HG03280 (cell line): ENCODE data around the gene MAP4K2.
A peak's percentile ranks its signal among the peaks of the same experiment; 100 is the strongest.

Experiments
- ATAC-seq: cut with Tn5 transposase; IDR thresholded peaks from one replicate; pipeline ENCODE4 v1.9.1; 2021; ENCODE audit warnings: mild to moderate bottlenecking, moderate library complexity; ENCODE audit not compliant: unreplicated experiment

The MAP4K2 gene

DNA sequence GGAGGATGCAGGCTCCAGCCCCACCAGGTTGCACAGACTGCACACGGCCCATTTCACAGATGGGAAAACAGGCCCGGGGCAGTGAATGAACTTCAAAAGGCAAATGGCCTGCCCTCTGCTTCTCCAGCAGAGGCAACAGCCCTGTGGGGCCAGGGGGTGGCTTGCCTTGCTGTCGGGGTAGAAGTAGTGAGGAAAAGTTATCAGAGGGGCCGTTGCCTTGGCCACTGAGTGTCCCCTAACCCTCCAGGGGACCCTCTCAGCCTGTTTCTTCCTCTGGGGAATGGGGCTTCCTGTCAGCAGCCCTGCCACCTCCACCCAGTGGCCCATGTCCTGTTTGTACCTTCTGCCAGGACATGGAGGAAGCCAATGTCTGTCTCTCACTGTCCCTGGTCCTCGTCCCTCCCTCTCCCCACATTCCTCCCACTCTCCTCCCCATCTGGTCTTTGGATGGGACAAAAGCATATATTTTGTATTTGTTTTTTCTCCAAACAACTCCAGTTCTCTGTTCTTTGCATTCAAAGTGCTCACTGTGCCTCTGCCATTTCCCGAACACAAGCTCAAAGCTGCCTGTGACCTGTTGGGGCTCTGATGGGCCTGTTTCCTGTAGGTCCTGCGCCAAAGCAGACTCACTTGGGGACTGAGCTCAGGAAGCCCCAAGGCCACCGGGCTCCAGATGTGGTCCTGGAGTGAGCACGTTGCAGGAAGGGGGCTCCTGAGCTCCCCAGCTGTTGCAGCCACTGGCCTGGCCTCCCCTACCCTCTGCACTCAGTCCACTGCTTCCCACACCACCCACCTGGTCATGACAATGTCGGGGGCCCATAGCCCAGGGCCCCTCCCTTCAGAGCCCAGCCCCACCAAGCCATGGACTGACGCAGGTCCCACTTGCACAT is 9.5 kb downstream of the MAP4K2 start:
- no peak for ATAC-seq

DNA sequence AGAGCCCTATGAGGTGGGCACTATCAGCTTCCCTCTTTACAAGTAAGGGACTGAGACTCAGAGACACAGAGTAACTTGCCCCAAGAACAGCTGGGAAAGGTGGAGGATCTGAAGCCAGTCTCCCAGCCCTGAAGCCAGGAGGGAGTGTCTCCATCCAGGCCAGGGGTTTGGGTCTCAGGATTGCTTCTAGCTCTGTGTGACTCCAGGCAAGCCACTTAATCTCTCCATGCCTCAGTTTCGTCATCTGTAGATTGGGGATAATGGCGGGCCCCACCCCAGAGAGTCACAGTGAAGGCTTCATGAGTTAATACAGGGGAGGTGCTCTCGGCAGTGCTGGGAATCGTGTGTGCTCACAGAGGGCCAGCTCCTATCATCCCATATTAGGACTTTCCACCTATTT is 10.5 kb downstream of the MAP4K2 start:
- no peak for ATAC-seq

- ATAC-seq, result no peak
Observed at GRCh38 chr11:64791781-64792291, 11.2 kb downstream of the MAP4K2 start.

DNA sequence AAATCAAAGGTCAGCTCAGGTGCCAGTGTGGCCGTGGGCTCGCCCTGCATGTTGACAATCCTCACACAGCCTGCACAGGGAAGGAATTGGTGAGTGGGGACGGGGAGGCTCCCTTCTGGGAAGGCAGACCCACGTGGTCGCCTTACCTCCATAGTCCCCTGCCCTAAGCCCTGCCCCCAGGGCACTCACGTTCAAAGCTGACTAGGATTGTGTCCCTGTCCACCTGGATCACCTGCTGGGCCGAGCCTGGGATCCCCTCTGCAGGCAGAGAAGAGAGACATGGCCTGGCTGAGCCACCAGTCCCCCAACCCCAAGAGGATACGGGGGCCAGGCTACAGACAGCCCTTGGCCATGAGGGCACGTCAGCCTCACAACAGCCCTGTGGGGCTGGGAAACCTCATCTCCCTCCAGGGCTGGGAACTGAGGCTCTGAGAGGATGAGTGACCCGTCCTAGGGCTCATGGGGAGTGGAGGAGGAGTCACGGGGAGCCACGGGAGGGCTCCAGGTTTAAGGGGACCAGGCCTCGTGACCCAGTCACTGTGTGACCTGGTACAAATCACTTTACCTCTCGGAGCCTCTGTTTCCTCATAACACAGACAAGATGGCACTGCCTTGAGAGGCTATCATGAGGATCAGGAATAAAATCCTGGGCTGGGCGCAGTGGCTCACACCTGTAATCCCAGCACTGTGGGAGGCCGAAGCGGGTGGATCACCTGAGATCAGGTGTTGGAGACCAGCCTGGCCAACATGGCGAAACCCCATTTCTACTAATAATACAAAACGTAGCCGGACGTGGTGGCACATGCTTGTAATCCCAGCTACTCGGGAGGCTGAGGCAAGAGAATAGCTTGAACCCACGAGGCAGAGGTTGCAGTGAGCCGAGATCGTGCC is 12.6 kb downstream of the MAP4K2 start:
- no peak for ATAC-seq

DNA sequence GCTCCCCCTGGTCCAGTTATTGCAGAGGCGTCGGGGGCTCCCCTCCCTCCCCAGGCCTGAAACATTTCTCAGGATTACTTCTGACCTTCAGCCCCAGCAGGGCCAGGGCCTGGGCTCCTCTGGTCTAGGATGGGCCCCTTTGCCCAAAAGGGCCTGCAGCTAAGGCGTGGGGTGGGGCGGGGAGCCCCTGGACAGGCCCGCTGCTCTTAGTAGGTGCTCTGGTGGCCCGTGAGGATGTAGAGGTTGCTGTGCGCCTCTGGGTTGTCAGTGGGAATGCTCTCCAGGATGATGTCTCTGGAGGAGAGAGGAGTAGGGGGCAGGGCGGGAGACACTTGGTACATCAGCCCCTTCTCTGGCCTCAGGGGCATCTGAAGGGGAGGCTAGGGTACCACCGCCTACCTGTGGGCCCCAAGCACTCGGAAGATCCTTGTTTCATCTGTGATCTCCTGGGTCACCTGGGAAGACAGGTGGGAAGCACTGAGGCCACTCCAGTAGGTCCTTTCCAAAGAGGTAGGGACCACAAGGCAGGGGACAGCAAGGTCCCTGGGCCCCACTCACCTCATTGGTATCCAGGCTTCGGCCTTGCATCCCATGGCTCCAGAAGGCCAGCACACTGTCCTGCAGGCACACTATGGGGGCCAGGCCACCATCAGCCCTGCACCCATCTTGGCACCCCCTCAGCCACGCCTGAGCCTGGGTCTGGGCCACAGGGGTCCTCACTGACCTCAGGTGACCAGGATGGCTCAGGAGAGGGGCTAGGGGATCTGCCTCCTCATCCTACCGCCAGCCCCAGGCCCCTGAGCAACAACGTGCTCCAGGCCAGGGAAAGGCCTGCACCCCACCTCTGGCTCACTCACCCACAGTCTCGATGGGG is 13.4 kb downstream of the MAP4K2 start:
- no peak for ATAC-seq

GRCh38 chr11:64788321-64789215 is 14.4 kb downstream of the MAP4K2 start:
- no peak for ATAC-seq

GRCh38 chr11:64787526-64788320 is 15.3 kb downstream of the MAP4K2 start:
- no peak for ATAC-seq

- no peak for ATAC-seq
Observed at GRCh38 chr11:64786308-64786707, 16.7 kb downstream of the MAP4K2 start.

- no peak for ATAC-seq
Observed at GRCh38 chr11:64784813-64785581, 18.0 kb downstream of the MAP4K2 start.

DNA sequence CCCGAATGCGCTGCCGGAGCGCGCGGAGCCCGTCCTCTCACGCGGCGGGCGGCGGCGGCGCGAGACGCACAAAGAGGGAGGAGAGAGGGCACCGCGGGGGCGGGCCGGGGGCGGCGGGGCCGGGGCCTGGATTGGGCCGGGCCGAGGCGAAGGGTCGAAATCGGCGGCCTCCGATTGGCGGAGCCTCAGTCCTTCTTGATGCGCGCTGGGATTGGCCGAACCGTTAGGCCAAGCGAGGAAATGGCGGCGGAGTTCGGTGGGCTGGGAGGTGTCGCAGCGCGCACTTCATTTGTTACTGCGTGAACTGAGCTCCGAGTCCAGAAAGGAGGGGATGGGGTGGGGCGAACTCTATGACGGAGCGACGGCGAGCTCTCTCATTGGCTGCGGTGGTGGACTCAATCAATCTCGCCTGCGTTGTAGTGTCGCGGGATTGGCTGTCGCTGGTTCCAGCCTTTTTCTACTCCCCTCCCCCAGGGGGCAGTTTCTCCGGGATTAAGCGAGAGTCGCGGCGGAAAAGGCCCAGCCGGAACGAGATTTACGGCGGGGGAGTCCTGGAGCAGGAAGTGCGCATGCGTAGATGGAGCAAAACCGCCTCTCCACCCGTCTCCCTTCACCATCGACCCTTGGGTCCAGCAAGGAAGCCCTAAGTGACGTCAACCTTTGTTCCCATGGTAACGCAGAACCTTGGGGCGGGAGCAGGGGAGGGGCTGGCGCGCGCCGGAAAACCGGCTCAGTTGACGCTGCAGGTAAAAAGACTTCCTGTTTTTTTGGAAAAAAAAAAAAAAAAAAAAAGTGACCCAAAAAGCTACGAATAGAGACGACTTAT is 24.3 kb downstream of the MAP4K2 start, which contains the start of gene SF1:
TSS of gene SF1 (minus strand) at position 70 of the 826 bp plus-strand sequence. CDS start 150 bp downstream, outside the sequence.
- ATAC-seq, result peak; percentile 76

- no peak for ATAC-seq
Observed at GRCh38 chr11:64778223-64778472, 24.9 kb downstream of the MAP4K2 start.

GRCh38 chr11:64777449-64778222 is 25.4 kb downstream of the MAP4K2 start:
- ATAC-seq, result peak; percentile 26

DNA sequence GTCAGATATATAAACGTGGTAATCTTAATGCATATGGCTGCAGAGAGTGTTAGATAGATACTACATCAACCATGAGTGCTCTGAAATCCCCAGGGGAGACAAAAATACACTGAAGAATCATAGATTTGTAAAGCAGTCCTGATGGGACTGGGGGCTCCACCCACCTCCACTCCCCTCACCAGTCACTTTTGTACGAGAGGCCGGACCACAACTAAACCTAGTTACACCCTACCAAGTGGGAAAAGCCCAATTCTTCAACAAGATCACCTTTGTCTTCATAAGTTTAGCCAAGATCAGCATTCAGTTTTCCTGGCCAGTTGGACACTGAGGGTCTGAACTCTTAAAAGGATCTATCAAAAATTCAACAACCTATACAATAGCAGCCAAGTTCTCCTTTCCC is 26.1 kb downstream of the MAP4K2 start:
- ATAC-seq, result no peak

- no peak for ATAC-seq
Observed at GRCh38 chr11:64776425-64776824, 26.6 kb downstream of the MAP4K2 start.

- no peak for ATAC-seq
Observed at GRCh38 chr11:64774144-64774543, 28.9 kb downstream of the MAP4K2 start.

DNA sequence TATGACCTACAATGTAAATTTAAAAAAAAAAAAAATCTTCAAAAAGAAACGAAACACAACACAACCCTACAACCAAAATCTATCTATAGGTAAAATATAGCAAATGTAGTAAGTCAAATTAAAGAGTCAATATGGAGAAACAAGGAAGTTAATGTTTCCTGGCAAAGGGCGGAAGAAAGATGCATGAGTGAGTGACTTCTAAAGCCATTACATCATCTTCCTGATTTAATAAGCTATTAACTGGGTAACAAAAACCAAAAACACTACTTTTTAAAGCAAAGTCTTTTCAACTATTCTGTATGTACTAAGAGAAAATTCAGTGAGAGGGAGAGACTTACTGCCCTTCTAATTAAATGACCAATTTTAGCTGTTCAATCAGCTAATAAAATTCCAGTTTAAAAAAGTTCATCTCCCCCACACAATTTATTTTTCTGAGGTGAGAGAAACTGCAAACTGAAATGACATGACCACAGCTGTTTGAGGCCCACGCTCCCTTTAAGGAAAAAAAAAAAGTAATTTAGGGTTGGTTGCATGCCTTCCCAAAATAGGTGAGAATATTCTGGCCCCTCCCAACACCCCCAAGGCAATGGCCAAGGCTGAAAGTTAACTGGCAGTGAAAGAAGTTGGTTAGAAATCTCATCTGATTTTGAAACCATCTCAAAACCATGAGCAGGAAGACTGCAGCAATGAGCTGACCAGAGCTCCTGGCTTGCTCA is 30.6 kb downstream of the MAP4K2 start:
- no peak for ATAC-seq
